ENCODE measurements around the gene AFF3.
"Not testable (repeated sequence)": the region's sequence is repeated elsewhere in the genome, so short reads cannot be mapped to it uniquely, and the experiment has no call there.

The AFF3 gene

GRCh38 chr2:100104718-100105677 lies 37.4 kb downstream of the AFF3 start:
- DNase-seq = no peak

DNA sequence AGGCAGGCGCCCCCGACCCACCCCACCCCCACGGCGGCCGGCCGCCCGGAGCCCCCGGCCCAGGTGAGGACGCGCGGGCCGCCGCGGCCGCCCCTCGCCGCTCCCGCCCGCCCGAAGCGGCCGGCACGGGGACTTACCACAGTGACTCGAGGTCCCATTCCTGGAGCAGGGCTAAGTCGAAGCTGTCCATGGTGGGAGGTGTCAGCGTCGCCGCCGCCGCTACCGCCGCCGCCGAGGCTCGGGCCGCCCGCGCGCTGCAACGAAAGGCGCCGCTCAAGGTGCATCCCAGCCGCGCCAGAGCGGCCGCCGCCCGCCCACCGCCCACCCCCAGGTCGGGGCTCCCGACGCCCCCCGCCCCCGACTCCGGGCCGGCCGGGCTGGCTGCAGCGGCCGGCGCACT lies 38.1 kb downstream of the AFF3 start:
- DNase-seq = not testable (repeated sequence)

DNA sequence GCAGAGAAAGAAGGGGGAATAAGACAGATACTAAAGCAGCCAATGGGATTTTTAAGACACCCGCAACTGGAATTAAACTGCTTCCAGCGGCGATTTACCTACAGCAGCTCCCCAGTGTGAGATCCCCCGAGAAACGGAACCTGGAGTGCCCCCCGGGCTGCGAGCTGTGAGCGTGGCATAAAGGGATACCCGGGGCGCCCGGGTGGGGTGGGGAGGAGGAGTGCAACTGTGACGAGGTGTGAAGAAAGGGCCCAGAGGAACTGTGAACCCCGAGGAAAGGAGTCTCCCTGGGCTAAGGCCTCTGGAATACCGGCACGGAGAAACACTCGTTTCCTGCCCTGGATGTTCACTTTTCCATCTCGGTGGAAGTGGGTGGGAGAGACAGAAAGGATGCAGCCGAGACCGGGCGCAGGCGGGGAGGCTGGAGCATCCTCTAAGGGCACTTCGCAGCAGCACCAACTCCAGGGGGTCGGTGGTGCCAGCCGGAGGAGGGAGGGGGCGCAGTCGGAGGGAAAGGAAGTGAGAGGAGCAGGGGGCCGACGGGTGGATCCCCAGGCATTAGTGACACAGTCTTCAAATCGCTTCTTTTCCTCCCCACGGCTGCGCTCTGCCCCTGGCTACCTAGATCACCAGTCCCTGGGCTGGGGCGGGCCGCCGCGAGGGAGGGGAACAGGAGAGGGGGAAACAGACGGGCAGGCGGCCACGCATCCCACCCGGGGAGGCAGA lies 38.7 kb downstream of the AFF3 start:
- DNase-seq = not testable (repeated sequence)

GRCh38 chr2:100102466-100103180 lies 39.8 kb downstream of the AFF3 start:
- not testable (repeated sequence) for DNase-seq

DNA sequence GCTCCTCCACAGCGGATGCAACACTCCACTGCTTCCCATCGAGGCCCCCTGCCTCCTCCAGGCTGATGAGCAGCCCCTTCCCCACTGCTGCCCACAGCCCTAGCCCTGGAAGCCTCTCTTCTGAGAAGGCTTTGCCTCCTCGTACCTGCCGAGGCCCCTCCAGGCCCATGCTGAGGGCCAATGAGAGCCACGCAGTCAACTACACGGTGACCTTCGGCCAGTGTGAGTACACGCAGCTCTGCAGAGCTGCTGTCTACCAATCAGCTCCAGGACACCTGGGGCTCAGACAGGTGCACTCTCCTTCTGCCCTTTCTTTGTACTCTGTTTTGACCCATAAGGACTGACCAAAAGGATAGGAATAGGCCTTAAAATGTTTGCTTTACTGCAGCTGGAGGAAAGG lies 43.5 kb downstream of the AFF3 start:
- DNase-seq = not testable (repeated sequence)

DNA sequence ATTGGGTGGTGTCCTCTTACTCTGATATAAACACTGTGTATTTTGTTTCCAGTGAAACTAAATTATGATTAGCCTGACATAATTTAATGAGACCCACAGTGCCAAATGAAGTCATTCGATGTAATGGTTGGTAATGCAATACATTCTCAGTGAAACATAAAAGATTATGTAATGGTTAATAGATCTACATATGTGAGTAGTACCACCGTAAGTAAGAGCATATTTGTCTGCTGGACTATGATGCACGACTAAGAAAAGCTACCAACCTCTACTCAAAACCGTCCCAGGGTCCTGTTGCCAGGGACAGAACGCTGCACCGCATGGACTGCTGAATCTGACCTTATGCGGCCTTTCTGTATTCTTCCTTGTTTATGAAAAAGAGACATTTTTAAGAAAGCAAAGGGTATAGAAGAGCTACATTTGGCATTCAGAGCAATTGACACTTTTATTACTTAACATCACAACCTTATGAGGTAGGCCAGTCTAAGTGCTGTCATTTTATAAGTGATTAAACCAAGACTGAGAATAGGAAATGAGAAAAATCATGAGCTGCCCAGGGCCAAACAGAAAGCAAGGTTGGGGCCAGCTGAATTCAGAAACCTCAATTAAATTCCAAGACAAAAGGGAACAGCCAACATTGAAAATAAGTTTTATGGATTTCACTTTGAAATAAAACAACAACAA lies 44.6 kb downstream of the AFF3 start:
- not testable (repeated sequence) for DNase-seq

DNA sequence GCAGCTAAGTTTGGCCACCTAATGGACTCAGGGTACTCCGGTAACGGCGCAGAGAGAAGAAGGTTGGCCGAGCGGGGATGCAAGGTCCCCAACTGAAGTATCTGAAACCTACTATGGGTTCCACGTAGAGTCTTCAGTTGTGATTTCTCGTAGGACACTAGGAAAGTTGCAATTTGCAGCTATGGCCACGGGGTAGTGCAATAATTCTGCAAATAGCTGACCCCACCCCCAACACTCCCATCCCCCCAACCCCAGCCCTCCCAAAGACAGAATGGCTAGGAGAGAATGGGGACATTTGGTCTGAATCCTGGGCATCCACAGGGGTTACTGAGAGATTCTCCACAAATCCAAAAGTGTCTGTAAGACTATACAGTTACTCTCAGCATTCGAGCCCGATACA lies 46.5 kb downstream of the AFF3 start:
- DNase-seq = not testable (repeated sequence)

DNA sequence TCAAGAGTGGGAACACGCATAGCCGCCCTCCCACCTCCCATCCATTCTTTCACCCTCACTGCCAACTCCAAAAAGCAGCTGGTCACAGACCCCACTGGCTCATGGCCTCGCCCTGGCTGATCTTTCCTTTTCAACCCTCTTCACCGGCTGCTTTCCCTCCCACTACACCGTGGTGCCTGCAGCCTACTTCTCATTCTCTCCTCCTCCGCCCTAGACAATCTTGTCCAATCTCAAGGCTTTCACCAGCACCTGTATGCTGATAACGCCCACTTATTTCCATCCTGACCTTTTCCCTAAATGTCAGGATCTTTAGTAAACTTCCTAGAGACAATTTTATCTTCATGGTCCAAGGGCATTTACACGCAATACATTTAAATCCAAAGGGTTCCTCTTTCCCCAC lies 50.6 kb downstream of the AFF3 start:
- DNase-seq = not testable (repeated sequence)

DNA sequence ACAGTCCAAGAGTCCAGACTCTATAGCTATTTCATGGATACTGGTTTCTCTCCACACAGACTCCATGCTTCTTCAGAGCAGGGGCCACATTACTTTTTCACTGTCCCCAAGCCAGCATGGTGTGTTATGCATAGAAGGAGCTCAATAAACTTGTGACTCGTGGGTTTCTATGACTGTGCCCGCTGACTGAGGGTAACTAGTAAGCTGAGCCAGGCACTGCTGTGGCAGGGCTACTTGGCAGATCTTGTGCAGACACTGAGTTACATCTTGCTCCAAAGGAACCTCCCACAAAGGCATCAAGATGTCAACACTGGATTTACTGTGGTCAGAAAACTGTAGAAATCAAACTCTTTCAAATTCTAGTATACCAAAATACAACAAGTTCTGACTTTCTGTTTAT lies 56.6 kb downstream of the AFF3 start:
- not testable (repeated sequence) for DNase-seq

- not testable (repeated sequence) for DNase-seq
These were observed 58.8 kb downstream of the AFF3 start for GRCh38 chr2:100083421-100084216.

DNA sequence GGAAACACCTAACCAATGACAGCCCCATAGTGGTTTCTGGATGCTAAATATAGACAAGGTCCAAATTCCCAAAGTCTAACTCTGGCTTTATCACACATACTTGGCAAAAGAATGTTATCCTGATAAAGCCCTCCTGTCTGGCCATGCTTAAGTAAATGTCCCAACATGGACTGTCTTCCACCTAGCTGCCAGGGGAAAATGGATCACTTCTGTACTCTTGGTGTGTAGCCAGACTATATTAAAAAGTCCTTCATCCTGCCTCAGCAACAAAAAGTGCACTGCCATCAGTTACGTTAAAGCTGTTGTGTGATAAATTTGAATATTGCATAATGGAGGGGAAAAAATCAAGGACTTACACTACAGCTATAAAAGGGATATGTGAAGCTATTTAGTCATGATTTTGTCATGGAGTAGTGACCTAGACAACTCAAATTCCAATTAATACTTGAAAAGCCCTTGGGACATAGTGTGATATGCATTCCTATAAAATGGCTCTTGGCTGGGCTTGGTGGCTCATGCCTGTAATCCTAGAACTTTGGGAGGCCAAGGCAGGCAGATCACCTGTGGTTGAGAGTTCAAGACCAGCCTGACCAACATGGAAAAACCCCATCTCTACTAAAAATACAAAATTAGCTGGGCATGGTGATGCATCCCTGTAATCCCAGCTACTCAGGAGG lies 60.0 kb downstream of the AFF3 start:
- DNase-seq = not testable (repeated sequence)

GRCh38 chr2:100077935-100078334 lies 64.5 kb downstream of the AFF3 start:
- no peak for DNase-seq

- DNase-seq = no peak
These were observed 64.9 kb downstream of the AFF3 start for GRCh38 chr2:100077456-100077855.

- no peak for DNase-seq
These were observed 66.9 kb downstream of the AFF3 start for GRCh38 chr2:100075532-100075931.

DNA sequence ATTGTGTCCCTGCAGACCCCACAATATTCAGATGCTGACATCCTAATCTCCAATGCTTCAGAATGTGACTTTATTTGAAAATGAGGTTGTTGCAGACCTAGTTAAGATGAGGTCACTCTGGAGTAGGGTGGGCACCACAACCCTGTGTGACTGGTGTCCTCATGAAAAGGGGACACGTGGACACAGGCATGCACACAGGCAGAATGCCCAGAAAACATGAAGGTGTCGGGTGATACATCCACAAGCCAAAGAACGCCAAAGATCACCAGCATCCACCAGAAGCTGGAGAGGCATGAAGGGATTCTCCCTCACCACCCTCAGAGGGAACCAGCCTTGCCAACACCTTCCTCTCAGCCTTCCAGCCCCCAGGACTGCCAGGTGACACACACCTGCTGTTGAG lies 69.3 kb downstream of the AFF3 start:
- no peak for DNase-seq

DNA sequence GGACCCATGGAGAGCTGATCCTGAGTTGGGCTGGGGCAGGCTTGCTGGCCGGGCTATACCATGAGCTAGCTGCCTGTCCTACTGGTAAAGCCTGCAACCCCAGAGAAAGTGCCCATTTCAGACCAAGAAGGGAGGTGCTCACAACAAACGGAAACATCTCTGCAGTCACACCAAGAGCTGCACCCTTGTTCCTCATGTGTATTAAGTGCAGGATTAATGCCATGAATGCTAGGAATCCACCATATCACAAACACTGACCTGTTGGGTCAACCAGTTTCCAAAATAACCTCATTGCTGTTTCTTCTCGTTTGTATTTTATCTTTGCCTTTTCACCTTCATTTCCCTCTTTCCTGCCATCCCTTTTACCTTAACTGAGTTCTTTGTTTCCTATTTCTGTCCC lies 69.9 kb downstream of the AFF3 start:
- no peak for DNase-seq

- no peak for DNase-seq
These were observed 70.9 kb downstream of the AFF3 start for GRCh38 chr2:100071335-100072043.

DNA sequence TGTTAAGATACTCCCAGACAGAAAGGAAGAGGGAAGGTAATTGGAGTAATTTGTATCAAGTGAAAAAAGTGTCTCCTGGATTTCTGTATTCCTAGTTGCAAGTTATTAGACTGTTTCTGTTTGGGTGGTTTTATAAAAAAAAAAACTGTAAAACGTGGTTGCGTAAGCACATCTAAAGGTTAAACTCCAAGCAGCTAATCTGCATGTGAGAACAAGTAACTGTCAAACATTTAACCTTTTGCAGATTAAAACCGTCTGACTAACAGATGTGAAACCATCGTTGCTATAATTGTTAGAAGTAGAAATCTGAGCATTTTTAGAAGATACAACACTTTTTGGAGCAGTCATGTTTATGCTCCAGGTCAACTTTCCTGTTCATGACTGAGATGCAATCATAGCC lies 72.3 kb downstream of the AFF3 start:
- DNase-seq = no peak

GRCh38 chr2:100068395-100068794 lies 74.0 kb downstream of the AFF3 start:
- DNase-seq = no peak

DNA sequence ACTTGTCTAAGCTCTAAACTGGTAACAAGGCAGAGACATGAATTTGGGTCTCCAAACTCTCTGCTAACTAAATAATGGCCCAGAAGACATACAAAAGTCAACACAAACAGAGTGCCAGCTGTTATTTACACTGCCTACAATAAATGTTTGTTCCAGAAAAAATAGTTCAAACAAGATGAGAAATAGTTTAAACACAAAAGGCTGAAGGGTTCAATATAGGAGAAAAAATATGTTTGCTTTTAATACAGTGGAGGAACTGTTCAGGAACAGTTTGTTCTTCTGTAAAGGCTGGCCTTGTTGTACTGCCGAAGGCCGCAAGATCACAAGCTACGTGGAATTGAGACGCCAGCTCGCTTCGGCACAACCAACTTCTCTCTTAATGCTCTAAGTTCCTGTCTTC lies 74.6 kb downstream of the AFF3 start:
- no peak for DNase-seq

GRCh38 chr2:100066856-100067255 lies 75.5 kb downstream of the AFF3 start:
- no peak for DNase-seq

All from stimulated activated naive CD4-positive, alpha-beta T cell treated with Interleukin-2 at 50 U/mL for 16 hours (primary cell).